CD14-positive monocyte (primary cell): ENCODE data around the gene DENND4C. TPM values are rescaled to one million over a fixed set of nuclear protein-coding genes. Genes with fewer than 3 reads are reported as not detected.
A peak's percentile ranks its signal among the peaks of the same experiment; 100 is the strongest.

Experiments
- DNase-seq, 3 donors: peaks; one replicate each; pipeline ENCODE4 v3.0.0-alpha.2; 2011 to 2022
- H2AFZ ChIP-seq: 2 replicates; pipeline ENCODE4 v1.6.0; 2012; ENCODE audit warnings: mild to moderate bottlenecking, low read depth, low read length, inconsistent platforms; ENCODE audit not compliant: insufficient read depth, poor library complexity, severe bottlenecking
- H3K27ac ChIP-seq, 2 donors: 1 replicate in 1 of 2; 2 replicates in 1 of 2; pipeline ENCODE4 v1.5.1; 2012 to 2013; ENCODE audit warnings: low read length in 2 of 2, control low read depth in 1 of 2, inconsistent platforms in 1 of 2, low read depth in 1 of 2, mild to moderate bottlenecking in 1 of 2
- H3K27me3 ChIP-seq, 2 donors: one replicate each; pipeline versions ENCODE4 v1.6.0 to v1.6.1; 2011 to 2013; ENCODE audit warnings: low read length in 2 of 2; ENCODE audit not compliant: control insufficient read depth in 2 of 2, insufficient read depth in 2 of 2
- H3K36me3 ChIP-seq, 2 donors: replicated peaks in 1 of 2; 1 replicate in 1 of 2; 2 replicates in 1 of 2; pipeline versions ENCODE4 v1.5.1 to v1.6.1; 2012 to 2013; ENCODE audit warnings: low read length in 2 of 2, control low read depth in 1 of 2, inconsistent platforms in 1 of 2, mild to moderate bottlenecking in 1 of 2; ENCODE audit not compliant: insufficient read depth in 2 of 2, control insufficient read depth in 1 of 2
- H3K4me1 ChIP-seq, 2 donors: 1 replicate in 1 of 2; 2 replicates in 1 of 2; pipeline versions ENCODE4 v1.5.1 to v1.6.1; 2012 to 2013; ENCODE audit warnings: low read length in 2 of 2, control low read depth in 1 of 2, inconsistent platforms in 1 of 2, mild to moderate bottlenecking in 1 of 2, moderate library complexity in 1 of 2; ENCODE audit not compliant: insufficient read depth in 2 of 2, control insufficient read depth in 1 of 2
- H3K4me2 ChIP-seq: replicated peaks from 2 replicates; pipeline ENCODE3; 2012; ENCODE audit warnings: low read length, moderate library complexity, mild to moderate bottlenecking; ENCODE audit not compliant: poor library complexity, severe bottlenecking; ENCODE audit errors: extremely low read depth
- H3K4me3 ChIP-seq, 3 experiments: fragments of 200-600 bp in 1 of 3; sonication (generic) in 1 of 3; replicated peaks in 1 of 3; 1 replicate in 2 of 3; 2 replicates in 1 of 3; pipeline ENCODE4 v1.5.1; 2011 to 2013; ENCODE audit warnings: low read length in 3 of 3, mild to moderate bottlenecking in 3 of 3, control low read depth in 2 of 3, low read depth in 2 of 3, inconsistent platforms in 1 of 3, moderate library complexity in 1 of 3
- H3K79me2 ChIP-seq: 2 replicates; pipeline ENCODE4 v1.6.0; 2012; ENCODE audit warnings: mild to moderate bottlenecking, control low read depth, inconsistent platforms, low read length, moderate library complexity; ENCODE audit not compliant: insufficient read depth
- H3K9ac ChIP-seq: 2 replicates; pipeline ENCODE4 v1.6.0; 2017; ENCODE audit warnings: low read length, mild to moderate bottlenecking; ENCODE audit not compliant: insufficient read depth, poor library complexity, severe bottlenecking
- H3K9me3 ChIP-seq, 2 donors: replicated peaks in 1 of 2; 1 replicate in 1 of 2; 2 replicates in 1 of 2; pipeline versions ENCODE4 v1.5.1 to v1.6.1; 2012 to 2013; ENCODE audit warnings: low read length in 2 of 2, control low read depth in 1 of 2; ENCODE audit not compliant: control insufficient read depth in 1 of 2, insufficient read depth in 1 of 2
- H4K20me1 ChIP-seq: 2 replicates; pipeline ENCODE4 v1.6.0; 2012; ENCODE audit warnings: mild to moderate bottlenecking, low read length, control low read depth, moderate library complexity; ENCODE audit not compliant: insufficient read depth
- H3K27ac Mint-ChIP-seq, 7 donors: one replicate each; pipeline ENCODE4 v1.8.0; 2020; ENCODE audit warnings: mild to moderate bottlenecking in 7 of 7, mixed read lengths in 7 of 7, moderate library complexity in 6 of 7, inconsistent platforms in 2 of 7
- H3K27me3 Mint-ChIP-seq, 3 donors: one replicate each; pipeline ENCODE4 v1.8.0; 2021 to 2022; ENCODE audit warnings: low read depth in 3 of 3, mild to moderate bottlenecking in 3 of 3, mixed read lengths in 3 of 3, moderate library complexity in 3 of 3, inconsistent platforms in 1 of 3
- H3K36me3 Mint-ChIP-seq, 2 donors: one replicate each; pipeline ENCODE4 v1.8.0; 2020; ENCODE audit warnings: mixed read lengths in 2 of 2, inconsistent platforms in 1 of 2, mild to moderate bottlenecking in 1 of 2
- H3K4me1 Mint-ChIP-seq: one replicate; pipeline ENCODE4 v1.8.0; 2020; ENCODE audit warnings: mild to moderate bottlenecking, mixed read lengths
- H3K4me3 Mint-ChIP-seq, 2 donors: one replicate each; pipeline ENCODE4 v1.8.0; 2020; ENCODE audit warnings: mild to moderate bottlenecking in 2 of 2, mixed read lengths in 2 of 2, moderate library complexity in 1 of 2
- H3K9me3 Mint-ChIP-seq, 7 donors: one replicate each; pipeline ENCODE4 v1.8.0; 2020 to 2022; ENCODE audit warnings: mixed read lengths in 7 of 7, mild to moderate bottlenecking in 6 of 7, moderate library complexity in 6 of 7, inconsistent platforms in 2 of 7
- WGBS: methylation state at CpG from one replicate; pipeline ENCODE4 v1.1.5; 2013; ENCODE audit warnings: missing lambda C conversion rate; ENCODE audit not compliant: insufficient coverage; 5-methylcytosine and 5-hydroxymethylcytosine counted together
- intact Hi-C, 2 donors: fragments of 100-400 bp; cut with micrococcal nuclease; formaldehyde crosslinking; loops; one replicate each; pipeline versions ENCODE4 v1.15.0 to v1.15.1; 2023
- polyA plus RNA-seq, 3 donors: library from polyadenylated mRNA; depleted of rRNA in 1 of 3; unstranded in 2 of 3; stranded (reverse) in 1 of 3; fragments of 300-500 nt in 2 of 3; fragments of >200 nt in 1 of 3; fragmentation: Illumina TruSeq in 2 of 3; gene quantifications; 1 replicate in 2 of 3; 2 replicates in 1 of 3; pipeline ENCODE4 v1.2.3, GENCODE V29; 2012 to 2021
- TF ChIP-seq, protein P1 (sequence below): fragments of 200-600 bp; IDR thresholded peaks from one replicate; pipeline ENCODE4 v1.8.0; 2022; ENCODE audit warnings: antibody characterized with exemption, mild to moderate bottlenecking

Gene DENND4C
- polyA plus RNA-seq, 3 donors = 8.1 to 15.4 (median 12.7) TPM

GRCh38 chr9:19342947-19343346, 112.5 kb downstream of the DENND4C start:
- no peak overlapping the region for H3K27ac ChIP-seq
- Mint-ChIP-seq H3K4me1 (no peaks in the 10 kb centered on the region), H3K27me3 (no peaks in the 10 kb centered on the region), H3K9me3 (no peaks in the 10 kb centered on the region), H3K36me3 (peaks cover 59 to 64% of the 10 kb centered on the region in 2 donors), H3K4me3 (no peak overlapping the region), H3K27ac (no peak overlapping the region)
- H3K4me3 ChIP-seq = no peak overlapping the region
- no peak for DNase-seq
- H4K20me1 ChIP-seq = no peaks in the 10 kb centered on the region
- H3K9ac ChIP-seq = no peak overlapping the region
- no peak overlapping the region for H2AFZ ChIP-seq
- peaks cover 57 to 96% of the 10 kb centered on the region in 2 donors for H3K36me3 ChIP-seq
- H3K79me2 ChIP-seq = no peaks in the 10 kb centered on the region
- H3K4me1 ChIP-seq = no peaks in the 10 kb centered on the region
- intact Hi-C loops = no loop called here
- no peak overlapping the region for H3K4me2 ChIP-seq
- WGBS = no CpG with 5 or more reads among the region's 2 CpGs
- H3K27me3 ChIP-seq = no peaks in the 10 kb centered on the region
- TF ChIP-seq, protein P1, sequence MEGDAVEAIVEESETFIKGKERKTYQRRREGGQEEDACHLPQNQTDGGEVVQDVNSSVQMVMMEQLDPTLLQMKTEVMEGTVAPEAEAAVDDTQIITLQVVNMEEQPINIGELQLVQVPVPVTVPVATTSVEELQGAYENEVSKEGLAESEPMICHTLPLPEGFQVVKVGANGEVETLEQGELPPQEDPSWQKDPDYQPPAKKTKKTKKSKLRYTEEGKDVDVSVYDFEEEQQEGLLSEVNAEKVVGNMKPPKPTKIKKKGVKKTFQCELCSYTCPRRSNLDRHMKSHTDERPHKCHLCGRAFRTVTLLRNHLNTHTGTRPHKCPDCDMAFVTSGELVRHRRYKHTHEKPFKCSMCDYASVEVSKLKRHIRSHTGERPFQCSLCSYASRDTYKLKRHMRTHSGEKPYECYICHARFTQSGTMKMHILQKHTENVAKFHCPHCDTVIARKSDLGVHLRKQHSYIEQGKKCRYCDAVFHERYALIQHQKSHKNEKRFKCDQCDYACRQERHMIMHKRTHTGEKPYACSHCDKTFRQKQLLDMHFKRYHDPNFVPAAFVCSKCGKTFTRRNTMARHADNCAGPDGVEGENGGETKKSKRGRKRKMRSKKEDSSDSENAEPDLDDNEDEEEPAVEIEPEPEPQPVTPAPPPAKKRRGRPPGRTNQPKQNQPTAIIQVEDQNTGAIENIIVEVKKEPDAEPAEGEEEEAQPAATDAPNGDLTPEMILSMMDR = no peak
- H3K9me3 ChIP-seq = no peaks in the 10 kb centered on the region

- Mint-ChIP-seq H3K4me1 (no peaks in the 10 kb centered on the region), H3K9me3 (no peaks in the 10 kb centered on the region), H3K27ac (peak overlapping the region in 1 of 7 donors; percentile 30), H3K36me3 (peaks cover 52 to 68% of the 10 kb centered on the region in 2 donors), H3K4me3 (no peak overlapping the region), H3K27me3 (no peaks in the 10 kb centered on the region)
- WGBS = no CpG with 5 or more reads among the region's 3 CpGs
- TF ChIP-seq, protein P1 = no peak
- Histone ChIP-seq H4K20me1 (no peaks in the 10 kb centered on the region), H3K4me3 (no peak overlapping the region), H3K9ac (no peak overlapping the region), H3K4me2 (no peak overlapping the region), H3K4me1 (no peaks in the 10 kb centered on the region), H3K79me2 (no peaks in the 10 kb centered on the region), H3K36me3 (peaks cover 55 to 89% of the 10 kb centered on the region in 2 donors), H3K9me3 (no peaks in the 10 kb centered on the region), H2AFZ (no peak overlapping the region), H3K27me3 (no peaks in the 10 kb centered on the region), H3K27ac (no peak overlapping the region)
- intact Hi-C loops = no loop called here
- no peak for DNase-seq
Observed at GRCh38 chr9:19358701-19359100, 128.2 kb downstream of the DENND4C start.
